ENCODE data around the gene SAMD4B. TPM values are rescaled to one million over a fixed set of nuclear protein-coding genes. Genes with fewer than 3 reads are reported as not detected.
"Not testable (repeated sequence)": the region's sequence is repeated elsewhere in the genome, so short reads cannot be mapped to it uniquely, and the experiment has no call there.

SAMD4B gene
- total RNA-seq, 2 donors from 2014 or later = 101 to 153 TPM

GRCh38 chr19:39377373-39378362 is 35.4 kb downstream of the SAMD4B start:
- peaks cover 68% of the 10 kb centered on the region for H3K36me3 ChIP-seq
- ATAC-seq (ENCODE audit: insufficient number of reproducible peaks, low FRiP score, low read depth) (no peak), DNase-seq (ENCODE audit: low spot score) (no peak)
- no peaks in the 10 kb centered on the region for H3K9me3 ChIP-seq
- peaks cover 10 to 16% of the 10 kb centered on the region in 2 donors for H3K4me1 ChIP-seq (ENCODE audit: control insufficient read depth in 1 of 2, low read depth in 2 of 2)
- no peak overlapping the region for H3K27ac ChIP-seq
- TF ChIP-seq, protein P1, sequence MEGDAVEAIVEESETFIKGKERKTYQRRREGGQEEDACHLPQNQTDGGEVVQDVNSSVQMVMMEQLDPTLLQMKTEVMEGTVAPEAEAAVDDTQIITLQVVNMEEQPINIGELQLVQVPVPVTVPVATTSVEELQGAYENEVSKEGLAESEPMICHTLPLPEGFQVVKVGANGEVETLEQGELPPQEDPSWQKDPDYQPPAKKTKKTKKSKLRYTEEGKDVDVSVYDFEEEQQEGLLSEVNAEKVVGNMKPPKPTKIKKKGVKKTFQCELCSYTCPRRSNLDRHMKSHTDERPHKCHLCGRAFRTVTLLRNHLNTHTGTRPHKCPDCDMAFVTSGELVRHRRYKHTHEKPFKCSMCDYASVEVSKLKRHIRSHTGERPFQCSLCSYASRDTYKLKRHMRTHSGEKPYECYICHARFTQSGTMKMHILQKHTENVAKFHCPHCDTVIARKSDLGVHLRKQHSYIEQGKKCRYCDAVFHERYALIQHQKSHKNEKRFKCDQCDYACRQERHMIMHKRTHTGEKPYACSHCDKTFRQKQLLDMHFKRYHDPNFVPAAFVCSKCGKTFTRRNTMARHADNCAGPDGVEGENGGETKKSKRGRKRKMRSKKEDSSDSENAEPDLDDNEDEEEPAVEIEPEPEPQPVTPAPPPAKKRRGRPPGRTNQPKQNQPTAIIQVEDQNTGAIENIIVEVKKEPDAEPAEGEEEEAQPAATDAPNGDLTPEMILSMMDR (IDR thresholded peaks at IDR 0.05) = no peak
- H3K27me3 ChIP-seq (replicated peaks; ENCODE audit: insufficient read depth) = no peaks in the 10 kb centered on the region
- H3K4me3 ChIP-seq = no peak overlapping the region

- DNase-seq (ENCODE audit: low spot score); H3K4me3 ChIP-seq; ATAC-seq (ENCODE audit: insufficient number of reproducible peaks, low FRiP score, low read depth); H3K4me1 ChIP-seq (ENCODE audit: control insufficient read depth in 1 of 2, low read depth in 2 of 2); H3K9me3 ChIP-seq; H3K27me3 ChIP-seq (replicated peaks; ENCODE audit: insufficient read depth); H3K27ac ChIP-seq: not testable (repeated sequence)
- H3K36me3 ChIP-seq = peaks cover 84% of the 10 kb centered on the region
These were observed 37.1 kb downstream of the SAMD4B start for GRCh38 chr19:39379366-39379765.

DNA sequence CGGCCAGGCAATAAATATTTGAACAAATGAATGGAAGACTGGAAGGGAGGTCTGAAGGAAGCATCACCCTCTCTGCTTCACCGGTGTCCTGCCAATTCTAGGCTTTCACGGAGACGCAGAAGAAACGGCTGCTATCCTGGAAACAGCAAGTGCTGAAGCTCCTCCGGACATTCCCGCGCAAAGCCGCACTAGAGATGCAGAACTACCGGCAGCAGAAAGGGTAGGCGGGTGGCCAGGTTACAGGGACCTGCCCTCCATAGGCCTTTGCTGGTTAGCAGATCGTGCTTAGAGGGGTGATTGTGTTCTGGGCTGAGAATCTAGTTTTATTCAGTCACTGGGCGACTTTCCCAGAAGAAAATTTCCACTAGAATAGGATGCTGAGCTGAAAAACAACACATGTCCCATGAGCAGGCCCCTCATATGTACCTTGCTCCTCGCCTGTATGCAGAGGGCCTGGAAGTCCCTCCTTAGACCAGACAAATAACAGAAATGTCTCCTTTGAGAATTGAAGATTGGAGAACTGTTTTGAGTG is 37.7 kb downstream of the SAMD4B start:
- H3K4me3 ChIP-seq = no peak overlapping the region
- ATAC-seq (ENCODE audit: insufficient number of reproducible peaks, low FRiP score, low read depth) (no peak), DNase-seq (ENCODE audit: low spot score) (no peak)
- H3K27me3 ChIP-seq (replicated peaks; ENCODE audit: insufficient read depth) = no peaks in the 10 kb centered on the region
- H3K27ac ChIP-seq = no peak overlapping the region
- peaks cover 86% of the 10 kb centered on the region for H3K36me3 ChIP-seq
- TF ChIP-seq, protein P1 (IDR thresholded peaks at IDR 0.05) = no peak
- H3K4me1 ChIP-seq (ENCODE audit: control insufficient read depth in 1 of 2, low read depth in 2 of 2) = no peaks in the 10 kb centered on the region
- no peaks in the 10 kb centered on the region for H3K9me3 ChIP-seq

DNA sequence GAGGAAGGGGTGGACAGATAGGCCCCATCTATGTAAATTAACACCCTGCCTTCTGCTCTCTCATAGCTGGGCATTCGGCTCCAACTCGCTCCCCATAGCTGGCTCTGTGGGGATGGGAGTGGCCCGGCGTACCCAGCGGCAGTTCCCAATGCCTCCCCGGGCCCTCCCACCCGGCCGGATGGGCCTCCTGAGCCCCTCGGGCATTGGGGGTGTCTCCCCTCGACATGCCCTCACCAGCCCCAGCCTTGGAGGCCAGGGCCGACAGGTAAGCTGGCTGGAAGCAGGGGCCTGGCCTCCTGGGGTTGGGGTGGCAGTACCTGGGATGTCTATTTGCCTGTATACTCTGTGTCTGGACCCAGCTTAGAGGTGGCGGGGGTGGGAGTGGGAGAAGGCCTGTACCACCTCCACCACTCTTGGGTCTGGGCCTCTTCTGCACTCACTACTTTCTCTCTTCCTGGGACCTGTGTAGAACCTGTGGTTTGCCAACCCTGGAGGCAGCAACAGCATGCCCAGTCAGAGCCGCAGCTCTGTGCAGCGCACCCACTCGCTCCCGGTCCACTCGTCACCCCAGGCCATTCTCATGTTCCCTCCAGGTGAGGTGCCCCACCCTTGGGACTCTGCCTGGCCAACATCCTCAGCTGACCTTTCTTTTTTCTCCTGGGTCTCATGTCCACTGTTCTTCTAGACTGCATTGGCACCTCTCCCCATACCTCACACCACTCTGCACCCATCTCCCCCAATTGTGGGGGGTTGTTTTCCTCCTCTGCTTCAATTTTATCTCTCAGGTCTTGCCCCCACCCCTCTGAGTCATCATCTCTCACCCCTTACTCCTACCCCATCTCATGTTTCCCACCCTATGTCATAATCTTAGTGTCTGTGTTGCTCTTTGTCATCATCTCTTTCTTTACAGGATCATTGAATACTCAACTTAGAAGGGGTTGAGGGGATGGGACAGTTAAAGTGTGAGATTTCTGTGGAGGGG is 38.6 kb downstream of the SAMD4B start:
- ATAC-seq (ENCODE audit: insufficient number of reproducible peaks, low FRiP score, low read depth) = no peak
- TF ChIP-seq, protein P1 (IDR thresholded peaks at IDR 0.05) = no peak
- H3K27ac ChIP-seq = no peak overlapping the region
- no peaks in the 10 kb centered on the region for H3K4me1 ChIP-seq (ENCODE audit: control insufficient read depth in 1 of 2, low read depth in 2 of 2)
- no peak overlapping the region for H3K4me3 ChIP-seq
- H3K9me3 ChIP-seq = no peaks in the 10 kb centered on the region
- no peaks in the 10 kb centered on the region for H3K27me3 ChIP-seq (replicated peaks; ENCODE audit: insufficient read depth)
- peaks cover 83% of the 10 kb centered on the region for H3K36me3 ChIP-seq
- no peak for DNase-seq (ENCODE audit: low spot score)

- ATAC-seq (ENCODE audit: insufficient number of reproducible peaks, low FRiP score, low read depth) = no peak
- no peaks in the 10 kb centered on the region for H3K4me1 ChIP-seq (ENCODE audit: control insufficient read depth in 1 of 2, low read depth in 2 of 2)
- no peak overlapping the region for H3K27ac ChIP-seq
- DNase-seq (ENCODE audit: low spot score) = no peak
- TF ChIP-seq, protein P1 (IDR thresholded peaks at IDR 0.05) = no peak
- H3K36me3 ChIP-seq = peaks cover 80% of the 10 kb centered on the region
- H3K9me3 ChIP-seq = no peaks in the 10 kb centered on the region
- H3K27me3 ChIP-seq (replicated peaks; ENCODE audit: insufficient read depth) = no peaks in the 10 kb centered on the region
- no peak overlapping the region for H3K4me3 ChIP-seq
These were observed 39.8 kb downstream of the SAMD4B start for GRCh38 chr19:39381910-39382611.

Data from thoracic aorta (tissue), 2 donors.